Head of caudate nucleus (tissue), 42 donors: ENCODE data around the gene IL6ST.

Experiments used
- DNase-seq, 42 donors: peaks; one replicate each; pipeline versions ENCODE4 v3.0.0 to v3.0.0-alpha.2; 2020 to 2021; ENCODE audit warnings: mixed read lengths in 7 of 42
- intact Hi-C: fragments of 100-400 bp; cut with DNase I; formaldehyde crosslinking; loops from one replicate; pipeline ENCODE4 v1.15.0; 2022

IL6ST gene

GRCh38 chr5:55907927-55908326 lies 86.8 kb downstream of the IL6ST start:
- intact Hi-C loops, result no loop called here
- no peak for DNase-seq

GRCh38 chr5:55905251-55905650 lies 89.5 kb downstream of the IL6ST start:
- intact Hi-C loops, result no loop called here
- no peak for DNase-seq

GRCh38 chr5:55904152-55904551 lies 90.6 kb downstream of the IL6ST start:
- DNase-seq, result peak in 1 of 42 donors; percentile 19
- intact Hi-C loops, result no loop called here

- intact Hi-C loops, result no loop called here
- DNase-seq, result no peak
Measured at GRCh38 chr5:55903121-55903701, 91.6 kb downstream of the IL6ST start.

- no peak for DNase-seq
- intact Hi-C loops, result no loop called here
Measured at GRCh38 chr5:55902696-55903095, 92.1 kb downstream of the IL6ST start.

GRCh38 chr5:55900776-55901175 lies 94.0 kb downstream of the IL6ST start:
- no peak for DNase-seq
- intact Hi-C loops, result no loop called here

GRCh38 chr5:55900068-55900467 lies 94.7 kb downstream of the IL6ST start:
- intact Hi-C loops, result no loop called here
- no peak for DNase-seq

- DNase-seq, result no peak
- intact Hi-C loops, result no loop called here
Measured at GRCh38 chr5:55899344-55899743, 95.4 kb downstream of the IL6ST start.

- DNase-seq, result no peak
- intact Hi-C loops, result no loop called here
Measured at GRCh38 chr5:55897905-55898304, 96.9 kb downstream of the IL6ST start.

- no peak for DNase-seq
- intact Hi-C loops, result no loop called here
Measured at GRCh38 chr5:55897206-55897894, 97.4 kb downstream of the IL6ST start.

GRCh38 chr5:55896663-55897062 lies 98.1 kb downstream of the IL6ST start:
- no peak for DNase-seq
- intact Hi-C loops, result no loop called here

- DNase-seq, result no peak
- intact Hi-C loops, result no loop called here
Measured at GRCh38 chr5:55896238-55896637, 98.5 kb downstream of the IL6ST start.

- intact Hi-C loops, result no loop called here
- no peak for DNase-seq
Measured at GRCh38 chr5:55895346-55895745, 99.4 kb downstream of the IL6ST start.

- intact Hi-C loops, result no loop called here
- DNase-seq, result no peak
Measured at GRCh38 chr5:55894135-55894534, 100.6 kb downstream of the IL6ST start.

GRCh38 chr5:55892479-55892878 lies 102.3 kb downstream of the IL6ST start:
- intact Hi-C loops, result no loop called here
- DNase-seq, result no peak

- DNase-seq, result no peak
- intact Hi-C loops, result no loop called here
Measured at GRCh38 chr5:55888205-55888604, 106.6 kb downstream of the IL6ST start.

GRCh38 chr5:55885359-55885758 lies 109.4 kb downstream of the IL6ST start:
- no peak for DNase-seq
- intact Hi-C loops, result no loop called here
